Gastrocnemius medialis (tissue), 4 donors: Measurements from ENCODE around the gene PIM3. TPM values are rescaled to one million over a fixed set of nuclear protein-coding genes. Genes with fewer than 3 reads are reported as not detected.
"Not testable (repeated sequence)": the region's sequence is repeated elsewhere in the genome, so short reads cannot be mapped to it uniquely, and the experiment has no call there.

Source experiments
- ATAC-seq, 2 donors: fragments of 150-250 bp; one replicate each; pipeline ENCODE4 v1.9.1; 2016
- DNase-seq, 2 donors: peaks; one replicate each; pipeline ENCODE4 v3.0.0-alpha.2; 2019
- H3K27ac ChIP-seq, 4 donors: fragments of 200-600 bp; sonication (generic); 1 replicate in 1 of 4; 2 replicates in 3 of 4; pipeline ENCODE4 v1.5.1; 2016 to 2018; ENCODE audit warnings: mild to moderate bottlenecking in 2 of 4, moderate library complexity in 1 of 4
- H3K27me3 ChIP-seq, 3 donors: fragments of 200-600 bp; sonication (generic) in 2 of 3; 1 replicate in 1 of 3; 2 replicates in 2 of 3; pipeline versions ENCODE4 v1.5.1 to v1.6.0; 2016 to 2019; ENCODE audit warnings: mild to moderate bottlenecking in 1 of 3, moderate library complexity in 1 of 3
- H3K36me3 ChIP-seq, 2 donors: fragments of 200-600 bp; sonication (generic) in 1 of 2; one replicate each; pipeline ENCODE4 v1.5.1; 2017 to 2018
- H3K4me1 ChIP-seq, 2 donors: fragments of 200-600 bp; sonication (generic) in 1 of 2; one replicate each; pipeline ENCODE4 v1.5.1; 2016 to 2017; ENCODE audit warnings: mild to moderate bottlenecking in 2 of 2
- H3K4me3 ChIP-seq, 4 donors: fragments of 200-600 bp; sonication (generic) in 3 of 4; 1 replicate in 1 of 4; 2 replicates in 3 of 4; pipeline ENCODE4 v1.5.1; 2016 to 2019; ENCODE audit warnings: mild to moderate bottlenecking in 2 of 4
- H3K9me3 ChIP-seq, 3 donors: fragments of 200-600 bp; sonication (generic) in 2 of 3; 1 replicate in 1 of 3; 2 replicates in 2 of 3; pipeline ENCODE4 v1.5.1; 2016 to 2019
- POLR2A ChIP-seq, 2 donors: fragments of 450-650 bp; IDR thresholded peaks; one replicate each; pipeline ENCODE4 v1.6.1; 2017; ENCODE audit warnings: antibody characterized with exemption in 2 of 2, mild to moderate bottlenecking in 2 of 2, moderate library complexity in 2 of 2
- in situ Hi-C, 4 donors: fragments of 200-750 bp; cut with MboI; loops; one replicate each; pipeline versions ENCODE4 v1.15.0 to v1.8.0; 2017; ENCODE audit warnings: low sequenced_read_pairs in 4 of 4
- intact Hi-C: fragments of 100-400 bp; cut with DNase I; formaldehyde crosslinking; loops from one replicate; pipeline ENCODE4 v1.15.1; 2023; ENCODE audit warnings: low total_unique reads
- total RNA-seq, 4 donors: library from RNA; depleted of rRNA; stranded (reverse); fragments of >200 nt; gene quantifications; one replicate each; pipeline versions ENCODE4 v1.1.0 to v1.2.3, GENCODE V29; 2016
- TF ChIP-seq, protein P1 (sequence below), 5 experiments: fragments of 450-650 bp in 3 of 5; fragments of 200-600 bp in 2 of 5; sonication (generic) in 2 of 5; IDR thresholded peaks in 4 of 5; conservative IDR thresholded peaks in 1 of 5; 1 replicate in 4 of 5; 2 replicates in 1 of 5; pipeline ENCODE4 v1.5.1; 2016 to 2019; ENCODE audit warnings: antibody characterized with exemption in 5 of 5, mild to moderate bottlenecking in 3 of 5, moderate library complexity in 3 of 5

Gene PIM3
- total RNA-seq, 4 donors from 2014 or later: 165 to 327 (median 188) TPM

DNA sequence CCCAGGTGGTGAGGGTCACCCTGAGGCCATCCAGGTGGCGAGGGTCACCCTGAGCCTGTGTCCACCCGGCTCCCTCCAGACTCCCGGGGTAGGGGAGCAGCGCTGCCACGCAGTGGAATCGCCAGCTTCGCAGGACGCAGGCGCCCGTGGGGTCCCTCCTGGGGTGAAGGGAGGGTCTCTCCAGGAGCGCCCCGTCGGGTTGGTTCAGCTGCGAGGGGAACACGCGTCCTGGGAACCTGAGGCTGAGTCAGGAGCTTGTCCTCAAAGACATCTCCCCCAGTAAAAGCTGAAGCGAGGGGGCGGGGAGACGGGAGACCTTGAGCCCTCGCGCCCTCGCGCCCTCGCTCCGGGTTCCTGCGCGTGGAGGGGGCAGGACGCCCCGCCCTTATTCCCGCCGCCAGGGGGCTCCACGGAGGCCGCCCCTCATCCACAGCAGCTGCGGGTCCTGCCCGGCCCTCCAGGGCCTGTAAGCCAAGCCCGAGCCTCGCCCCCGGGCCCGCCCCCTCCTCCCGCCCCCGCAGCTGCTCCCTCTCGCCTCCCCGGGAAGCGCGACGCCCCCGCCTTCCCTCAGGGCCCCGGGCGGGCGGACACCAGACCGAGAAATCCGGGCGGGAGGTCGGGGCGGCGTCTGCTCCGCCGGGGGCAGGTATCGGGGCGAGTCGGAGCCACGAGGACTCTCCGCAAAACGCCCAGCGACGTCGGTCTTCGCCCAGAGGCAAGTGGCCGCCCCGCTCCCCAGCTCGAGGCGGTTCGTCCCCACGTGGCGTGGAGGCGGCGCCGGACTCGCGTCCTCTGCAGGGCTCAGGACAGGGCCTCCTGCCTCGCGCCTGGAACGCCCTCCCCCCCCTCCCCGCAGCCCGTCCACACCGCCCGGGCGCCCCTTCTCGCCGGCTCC, 22.8 kb downstream of the PIM3 start:
- intact Hi-C loops: no loop called here
- peaks cover 10 to 31% (median 26%) of the 10 kb centered on the region in 3 donors for H3K27me3 ChIP-seq
- DNase-seq (no peak), ATAC-seq (no peak)
- H3K36me3 ChIP-seq: no peaks in the 10 kb centered on the region
- TF ChIP-seq POLR2A (IDR thresholded peaks at IDR 0.05): no peak
- TF ChIP-seq, protein P1, sequence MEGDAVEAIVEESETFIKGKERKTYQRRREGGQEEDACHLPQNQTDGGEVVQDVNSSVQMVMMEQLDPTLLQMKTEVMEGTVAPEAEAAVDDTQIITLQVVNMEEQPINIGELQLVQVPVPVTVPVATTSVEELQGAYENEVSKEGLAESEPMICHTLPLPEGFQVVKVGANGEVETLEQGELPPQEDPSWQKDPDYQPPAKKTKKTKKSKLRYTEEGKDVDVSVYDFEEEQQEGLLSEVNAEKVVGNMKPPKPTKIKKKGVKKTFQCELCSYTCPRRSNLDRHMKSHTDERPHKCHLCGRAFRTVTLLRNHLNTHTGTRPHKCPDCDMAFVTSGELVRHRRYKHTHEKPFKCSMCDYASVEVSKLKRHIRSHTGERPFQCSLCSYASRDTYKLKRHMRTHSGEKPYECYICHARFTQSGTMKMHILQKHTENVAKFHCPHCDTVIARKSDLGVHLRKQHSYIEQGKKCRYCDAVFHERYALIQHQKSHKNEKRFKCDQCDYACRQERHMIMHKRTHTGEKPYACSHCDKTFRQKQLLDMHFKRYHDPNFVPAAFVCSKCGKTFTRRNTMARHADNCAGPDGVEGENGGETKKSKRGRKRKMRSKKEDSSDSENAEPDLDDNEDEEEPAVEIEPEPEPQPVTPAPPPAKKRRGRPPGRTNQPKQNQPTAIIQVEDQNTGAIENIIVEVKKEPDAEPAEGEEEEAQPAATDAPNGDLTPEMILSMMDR (IDR thresholded peaks at IDR 0.05 in 4 of 5, conservative IDR thresholded peaks at IDR 0.05 in 1 of 5): peak in 4 of 5 experiments; percentile 48 to 59 (median 54)
- H3K9me3 ChIP-seq: no peaks in the 10 kb centered on the region
- H3K4me1 ChIP-seq: peaks cover 0 to 4% of the 10 kb centered on the region in 2 donors
- no peak overlapping the region for H3K27ac ChIP-seq
- peak overlapping the region; percentile 29 to 51 (median 40) for H3K4me3 ChIP-seq
- in situ Hi-C loops: loop anchor here in 1 of 4 donors (10.0 kb wide), 1 partner anchor 49 kb away; no protein-coding TSS in a partner anchor

DNA sequence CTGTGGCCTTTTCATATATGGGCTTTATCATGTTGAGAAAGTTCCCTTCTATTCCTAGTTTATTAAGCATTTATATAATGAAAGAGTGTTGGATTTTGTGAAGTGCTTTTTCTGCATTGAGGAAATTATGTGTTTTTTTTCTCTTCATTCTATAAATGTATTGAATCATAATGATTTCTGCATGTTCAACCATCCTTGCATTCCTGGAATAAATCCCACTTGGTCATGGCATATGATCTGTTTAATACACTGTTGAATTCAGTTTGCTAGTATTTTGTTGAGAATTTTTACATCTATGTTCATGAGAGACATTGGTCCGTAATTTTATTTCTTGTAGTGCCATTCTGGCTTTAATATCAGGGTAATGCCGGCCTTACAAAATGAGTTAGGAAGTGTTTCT, 25.8 kb downstream of the PIM3 start:
- H3K27me3 ChIP-seq: peaks cover 10 to 31% (median 26%) of the 10 kb centered on the region in 3 donors
- H3K4me1 ChIP-seq: peaks cover 0 to 4% of the 10 kb centered on the region in 2 donors
- H3K4me3 ChIP-seq: no peak overlapping the region
- ATAC-seq (no peak), DNase-seq (no peak)
- in situ Hi-C loops: loop anchor here in 2 of 4 donors (5.0 to 10.0 kb wide), 2 partner anchors 52 to 54 kb away; no protein-coding TSS in a partner anchor
- no peaks in the 10 kb centered on the region for H3K36me3 ChIP-seq
- intact Hi-C loops: no loop called here
- TF ChIP-seq, protein P1 (IDR thresholded peaks at IDR 0.05 in 4 of 5, conservative IDR thresholded peaks at IDR 0.05 in 1 of 5): no peak
- TF ChIP-seq POLR2A (IDR thresholded peaks at IDR 0.05): no peak
- H3K27ac ChIP-seq: no peak overlapping the region
- no peaks in the 10 kb centered on the region for H3K9me3 ChIP-seq

DNA sequence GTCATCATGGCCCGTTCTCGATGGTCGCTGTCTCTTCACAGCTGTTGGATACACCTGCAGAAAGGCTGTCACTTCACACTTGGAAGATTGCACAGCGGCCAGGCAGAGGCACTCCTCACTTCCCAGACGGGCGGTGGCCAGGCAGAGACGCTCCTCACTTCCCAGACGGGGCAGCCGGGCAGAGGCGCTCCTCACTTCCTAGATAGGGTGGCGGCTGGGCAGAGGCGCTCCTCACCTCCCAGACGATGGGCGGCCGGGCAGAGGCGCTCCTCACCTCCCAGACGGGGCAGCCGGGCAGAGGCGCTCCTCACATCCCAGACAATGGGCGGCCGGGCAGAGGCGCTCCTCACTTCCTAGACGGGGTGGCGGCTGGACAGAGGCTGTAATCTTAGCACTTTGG, 29.3 kb downstream of the PIM3 start:
- not testable (repeated sequence) for H3K27me3 ChIP-seq, H3K4me1 ChIP-seq, H3K4me3 ChIP-seq, ATAC-seq, H3K27ac ChIP-seq, DNase-seq, H3K9me3 ChIP-seq, H3K36me3 ChIP-seq
- in situ Hi-C loops: loop anchor here in 3 of 4 donors (5.0 to 10.0 kb wide), 2 partner anchors 55 to 58 kb away; no protein-coding TSS in a partner anchor
- intact Hi-C loops: loop anchor here (5.0 kb wide), 1 partner anchor 42 kb away; no protein-coding TSS in a partner anchor

DNA sequence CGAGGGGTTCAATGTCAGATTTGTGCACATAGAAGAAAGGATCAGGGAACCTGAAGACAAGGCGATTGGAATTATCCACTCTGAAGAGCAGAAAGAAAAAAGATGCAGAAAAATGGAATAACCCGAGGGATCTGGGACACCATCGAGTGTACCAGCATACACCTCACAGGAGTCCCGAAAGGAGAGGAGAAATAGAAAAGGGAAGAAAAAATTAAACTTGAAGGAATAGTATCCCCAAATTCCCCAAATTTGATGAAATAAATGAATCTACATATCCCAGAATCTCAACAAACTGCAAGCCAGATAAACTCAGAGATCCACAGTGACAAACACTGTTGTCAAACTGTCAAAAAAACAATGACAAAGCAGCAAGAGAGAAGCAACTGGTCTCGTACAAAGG, 30.6 kb downstream of the PIM3 start:
- TF ChIP-seq POLR2A (IDR thresholded peaks at IDR 0.05): no peak
- TF ChIP-seq, protein P1 (IDR thresholded peaks at IDR 0.05 in 4 of 5, conservative IDR thresholded peaks at IDR 0.05 in 1 of 5): no peak
- H3K27ac ChIP-seq: no peak overlapping the region
- H3K4me1 ChIP-seq: peaks cover 0 to 4% of the 10 kb centered on the region in 2 donors
- intact Hi-C loops: loop anchor here (5.0 kb wide), 1 partner anchor 41 kb away; no protein-coding TSS in a partner anchor
- H3K27me3 ChIP-seq: no peaks in the 10 kb centered on the region
- no peak overlapping the region for H3K4me3 ChIP-seq
- in situ Hi-C loops: loop anchor here in 1 of 4 donors (5.0 kb wide), 1 partner anchor 59 kb away; no protein-coding TSS in a partner anchor
- no peaks in the 10 kb centered on the region for H3K36me3 ChIP-seq
- no peaks in the 10 kb centered on the region for H3K9me3 ChIP-seq
- DNase-seq (no peak), ATAC-seq (no peak)
